Coronary artery (tissue), 2 donors: ENCODE data around the gene ANO1.

ENCODE experiments used
- DNase-seq: peaks from one replicate; pipeline ENCODE4 v3.0.0-alpha.2; 2017; ENCODE audit warnings: low spot score
- H3K27ac ChIP-seq, 2 donors: fragments of 200-600 bp; sonication (generic); one replicate each; pipeline ENCODE4 v1.5.1; 2016 to 2019
- H3K4me3 ChIP-seq: fragments of 200-600 bp; sonication (generic); 2 replicates; pipeline ENCODE4 v1.5.1; 2016; ENCODE audit warnings: mild to moderate bottlenecking, moderate library complexity
- CTCF ChIP-seq: fragments of 200-600 bp; sonication (generic); IDR thresholded peaks from one replicate; pipeline ENCODE4 v1.5.1; 2019; ENCODE audit warnings: antibody characterized with exemption

ANO1 gene

GRCh38 chr11:70067591-70068341 is 10.4 kb upstream of the ANO1 start:
- peak; percentile 64 for DNase-seq
- no peak overlapping the region for H3K27ac ChIP-seq
- H3K4me3 ChIP-seq = no peak overlapping the region
- TF ChIP-seq CTCF = no peak

GRCh38 chr11:70068345-70068744 is 9.8 kb upstream of the ANO1 start:
- peak; percentile 33 for DNase-seq
- TF ChIP-seq CTCF = no peak
- Histone ChIP-seq H3K27ac (no peak overlapping the region), H3K4me3 (no peak overlapping the region)

- no peak for TF ChIP-seq CTCF
- Histone ChIP-seq H3K4me3 (no peak overlapping the region), H3K27ac (no peak overlapping the region)
- DNase-seq = peak; percentile 65
Observed at GRCh38 chr11:70068950-70069349, 9.2 kb upstream of the ANO1 start.

GRCh38 chr11:70070706-70071105 is 7.4 kb upstream of the ANO1 start:
- DNase-seq = peak; percentile 64
- no peak overlapping the region for H3K4me3 ChIP-seq
- no peak overlapping the region for H3K27ac ChIP-seq
- TF ChIP-seq CTCF = no peak

DNA sequence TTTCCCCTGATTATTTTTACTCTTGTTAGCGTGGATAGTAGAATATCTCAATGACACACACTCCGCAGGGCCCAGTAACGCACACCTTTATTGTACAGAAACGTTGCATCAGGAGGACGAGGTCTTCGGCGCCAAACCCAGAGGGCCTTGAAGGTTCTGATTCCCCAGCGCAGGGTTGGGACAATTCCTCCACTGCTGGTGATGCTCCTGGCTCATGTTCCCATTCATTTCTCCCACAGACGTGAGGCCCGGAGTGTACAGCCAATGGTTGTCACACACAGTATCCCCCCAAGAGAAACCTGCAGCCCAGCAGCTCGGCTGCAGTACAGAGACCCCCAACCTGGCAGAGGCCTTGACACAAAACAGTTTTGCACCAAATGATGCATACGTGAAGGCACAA is 6.1 kb upstream of the ANO1 start:
- TF ChIP-seq CTCF = no peak
- DNase-seq = peak; percentile 29
- H3K27ac ChIP-seq = no peak overlapping the region
- H3K4me3 ChIP-seq = no peak overlapping the region

GRCh38 chr11:70072461-70072860 is 5.7 kb upstream of the ANO1 start:
- DNase-seq = no peak
- no peak overlapping the region for H3K27ac ChIP-seq
- TF ChIP-seq CTCF = no peak
- H3K4me3 ChIP-seq = no peak overlapping the region
